22Rv1 (cell line): ENCODE results near the gene PSMF1.
A peak's percentile ranks its signal among the peaks of the same experiment; 100 is the strongest.

Experiments
- H3K27ac ChIP-seq: fragments of 450-650 bp; 2 replicates; pipeline ENCODE4 v1.5.1; 2017
- ZFX ChIP-seq: fragments of 450-650 bp; IDR thresholded peaks from 2 replicates; pipeline ENCODE4 v1.6.1; 2017; ENCODE audit warnings: antibody characterized with exemption, borderline replicate concordance
- TF ChIP-seq, protein P1 (sequence below): fragments of 450-650 bp; IDR thresholded peaks from 2 replicates; pipeline ENCODE4 v1.5.1; 2017; ENCODE audit warnings: mild to moderate bottlenecking

PSMF1 gene

DNA sequence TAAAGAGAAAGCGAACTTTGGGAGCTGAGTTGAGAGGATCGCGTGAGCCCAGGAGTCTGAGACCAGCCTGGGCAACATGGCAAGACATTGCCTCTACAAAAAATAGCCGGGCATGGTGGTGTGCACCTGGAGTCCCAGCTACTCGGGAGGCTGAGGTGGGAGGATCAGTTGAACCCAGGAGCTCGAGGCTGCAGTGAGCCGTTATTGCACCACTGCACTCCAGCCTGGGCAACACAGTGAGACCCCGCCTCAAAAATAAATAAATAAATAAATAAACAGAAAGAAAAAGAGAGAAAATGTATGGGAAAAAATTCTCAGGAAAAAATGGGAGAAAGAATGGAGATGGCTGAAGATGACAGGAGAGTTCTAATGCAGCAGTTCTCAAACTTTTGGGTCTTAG, 87.4 kb downstream of the PSMF1 start:
- no peak overlapping the region for H3K27ac ChIP-seq
- TF ChIP-seq ZFX, result no peak
- TF ChIP-seq, protein P1, sequence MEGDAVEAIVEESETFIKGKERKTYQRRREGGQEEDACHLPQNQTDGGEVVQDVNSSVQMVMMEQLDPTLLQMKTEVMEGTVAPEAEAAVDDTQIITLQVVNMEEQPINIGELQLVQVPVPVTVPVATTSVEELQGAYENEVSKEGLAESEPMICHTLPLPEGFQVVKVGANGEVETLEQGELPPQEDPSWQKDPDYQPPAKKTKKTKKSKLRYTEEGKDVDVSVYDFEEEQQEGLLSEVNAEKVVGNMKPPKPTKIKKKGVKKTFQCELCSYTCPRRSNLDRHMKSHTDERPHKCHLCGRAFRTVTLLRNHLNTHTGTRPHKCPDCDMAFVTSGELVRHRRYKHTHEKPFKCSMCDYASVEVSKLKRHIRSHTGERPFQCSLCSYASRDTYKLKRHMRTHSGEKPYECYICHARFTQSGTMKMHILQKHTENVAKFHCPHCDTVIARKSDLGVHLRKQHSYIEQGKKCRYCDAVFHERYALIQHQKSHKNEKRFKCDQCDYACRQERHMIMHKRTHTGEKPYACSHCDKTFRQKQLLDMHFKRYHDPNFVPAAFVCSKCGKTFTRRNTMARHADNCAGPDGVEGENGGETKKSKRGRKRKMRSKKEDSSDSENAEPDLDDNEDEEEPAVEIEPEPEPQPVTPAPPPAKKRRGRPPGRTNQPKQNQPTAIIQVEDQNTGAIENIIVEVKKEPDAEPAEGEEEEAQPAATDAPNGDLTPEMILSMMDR, result no peak

DNA sequence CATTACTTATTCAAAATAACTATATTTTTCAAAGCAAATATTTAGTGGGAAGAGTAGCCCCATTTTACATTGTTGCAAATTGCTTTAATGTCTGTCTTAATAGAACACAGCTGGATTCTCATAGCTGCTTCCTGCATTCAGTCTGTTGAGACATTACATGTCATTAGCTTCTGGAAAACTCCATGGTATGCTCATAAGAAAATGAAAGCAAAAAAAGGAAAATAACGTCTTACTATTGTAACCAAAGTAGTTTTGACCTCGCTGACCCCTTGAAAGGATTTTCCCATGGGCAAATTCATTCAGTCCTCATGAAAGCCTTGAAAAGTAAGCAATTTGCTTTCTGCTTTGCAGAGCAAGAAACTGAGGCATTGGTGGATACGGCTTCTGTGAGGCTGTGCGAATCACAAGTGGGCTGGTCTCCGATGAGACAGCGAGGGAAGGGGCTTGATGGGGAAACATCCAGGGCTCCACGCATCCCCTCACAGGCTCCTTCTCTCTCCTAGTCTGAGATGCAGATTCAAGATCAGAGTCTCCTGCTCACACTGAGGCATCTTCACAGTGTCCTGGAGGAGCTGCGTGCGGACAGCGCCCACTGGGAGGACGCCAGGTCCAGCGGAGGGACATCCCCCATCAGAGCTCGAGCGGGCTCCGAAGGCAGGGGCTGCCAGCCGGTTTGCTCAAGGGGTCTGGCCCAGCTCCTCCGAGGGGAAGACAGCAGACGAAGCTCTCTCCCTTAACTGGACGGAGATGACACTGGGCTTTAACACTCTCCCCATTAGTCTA, 88.2 kb downstream of the PSMF1 start:
- no peak overlapping the region for H3K27ac ChIP-seq
- no peak for TF ChIP-seq ZFX
- TF ChIP-seq, protein P1, result no peak

DNA sequence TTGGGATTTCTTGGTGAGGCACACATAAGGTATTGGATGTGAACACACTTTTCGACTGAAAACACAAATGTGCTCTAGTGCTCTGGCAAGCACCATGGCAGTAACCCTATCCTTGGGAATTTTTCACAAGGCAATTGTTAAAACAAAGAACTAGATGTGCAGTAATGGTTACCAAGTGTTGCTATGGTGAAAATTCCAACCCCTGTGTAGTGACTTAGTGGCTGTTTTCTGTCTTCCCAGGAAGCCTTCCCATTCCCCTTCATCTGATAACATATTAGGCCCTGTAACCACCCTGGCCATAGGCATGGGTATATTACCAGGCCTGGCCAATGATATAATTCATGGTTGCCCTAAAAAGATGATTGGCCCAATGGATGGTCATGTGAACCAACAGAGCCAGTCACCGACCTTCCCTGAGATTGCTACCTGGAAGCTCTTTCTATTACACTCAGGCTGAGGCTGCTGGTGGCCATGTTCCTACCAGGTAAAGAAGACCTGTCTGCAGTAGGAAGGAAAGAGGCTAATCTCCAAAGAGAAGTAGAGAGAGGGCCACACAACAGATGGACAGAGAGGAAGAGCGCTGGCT, 89.0 kb downstream of the PSMF1 start:
- H3K27ac ChIP-seq, result no peak overlapping the region
- TF ChIP-seq ZFX, result no peak
- TF ChIP-seq, protein P1, result no peak

DNA sequence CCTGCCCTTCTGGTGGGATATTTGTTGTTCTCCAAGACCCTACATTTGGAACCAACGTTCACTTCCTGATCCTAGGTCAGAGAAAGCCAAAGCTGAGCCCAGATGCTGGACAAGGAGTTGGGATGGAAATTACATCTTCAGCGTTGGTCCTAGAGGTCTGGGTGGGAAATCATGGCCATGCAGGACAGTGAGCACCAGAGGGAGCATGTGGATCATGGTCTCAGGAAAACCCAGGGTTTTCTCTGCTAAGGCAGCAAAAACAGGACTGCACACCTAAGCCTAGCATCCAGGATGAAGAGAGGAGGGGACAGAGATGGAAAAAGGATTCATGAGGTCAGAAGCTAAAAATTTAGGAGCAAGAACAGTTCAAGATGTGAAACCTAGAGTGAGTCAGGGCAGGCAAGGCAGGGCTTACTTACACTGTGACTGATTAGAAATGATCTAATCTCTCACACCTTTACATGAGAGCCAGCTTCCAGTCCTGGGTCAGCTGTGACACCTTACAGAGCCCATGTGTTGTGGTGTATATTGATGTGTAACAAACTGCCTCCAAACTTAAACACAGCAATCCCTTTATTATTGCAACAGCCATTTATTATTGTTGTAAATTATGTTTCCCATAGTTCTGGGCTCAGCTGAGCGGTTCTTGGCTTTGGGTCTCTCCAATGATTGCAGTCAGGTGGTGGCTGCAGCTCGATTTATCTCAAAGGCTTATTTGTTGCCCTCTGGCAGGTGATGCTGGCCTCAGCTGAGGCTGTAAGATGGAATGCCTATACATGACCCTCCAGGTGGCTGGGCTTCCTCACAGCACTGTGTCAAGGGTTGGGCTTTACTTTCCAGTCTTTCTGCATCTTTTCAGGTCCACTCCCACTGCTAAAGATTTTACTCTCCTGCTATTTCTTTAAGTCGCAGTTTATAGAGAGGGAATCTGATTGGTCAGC, 91.3 kb downstream of the PSMF1 start:
- no peak overlapping the region for H3K27ac ChIP-seq
- TF ChIP-seq ZFX, result no peak
- TF ChIP-seq, protein P1, result peak; percentile 6; the same call in 1 of the 2 replicates

DNA sequence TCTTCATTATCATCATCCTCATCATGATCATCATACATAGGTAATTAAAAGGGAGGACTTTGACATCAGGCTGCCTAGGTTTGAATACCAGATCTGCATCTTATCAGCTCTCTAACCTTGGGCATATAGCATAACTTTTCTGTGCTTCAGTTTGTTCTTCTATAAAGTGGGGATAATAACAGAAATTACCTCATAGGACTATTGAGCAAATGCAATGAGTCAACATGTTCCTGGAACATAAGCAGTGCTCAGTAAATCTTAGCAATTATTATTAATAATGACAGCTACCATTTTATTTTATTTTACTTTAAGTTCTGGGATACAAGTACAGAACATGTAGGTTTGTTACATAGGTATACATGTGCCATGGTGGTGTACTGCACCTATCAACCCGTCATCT, 92.1 kb downstream of the PSMF1 start:
- no peak for TF ChIP-seq ZFX
- TF ChIP-seq, protein P1, result no peak
- H3K27ac ChIP-seq, result no peak overlapping the region

DNA sequence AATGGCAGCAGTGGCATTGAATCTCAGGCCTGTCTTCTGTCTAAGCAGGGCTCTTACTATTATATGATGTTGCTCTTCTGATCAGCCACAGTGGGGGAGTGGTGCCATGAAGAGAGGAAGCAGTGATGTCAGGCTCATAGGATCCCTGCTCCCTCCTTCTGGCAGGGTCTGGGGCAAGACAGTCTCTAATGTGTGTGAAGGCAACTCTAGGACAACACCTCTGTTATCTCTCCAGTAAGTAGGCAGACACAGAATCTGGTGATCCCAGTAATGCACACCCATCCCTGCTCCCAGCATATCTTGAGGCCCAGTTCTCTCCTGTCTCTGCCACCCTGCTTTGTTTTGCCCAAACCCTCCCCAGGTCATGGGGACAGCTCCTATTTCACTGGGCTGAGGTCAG, 93.6 kb downstream of the PSMF1 start:
- no peak overlapping the region for H3K27ac ChIP-seq
- TF ChIP-seq ZFX, result no peak
- TF ChIP-seq, protein P1, result no peak
